PFSK-1 (cell line): ENCODE results near the gene AUNIP.

Experiments used
- FOXP2 ChIP-seq: optimal IDR thresholded peaks from 2 replicates; pipeline ENCODE3; 2011; ENCODE audit warnings: borderline replicate concordance, control low read depth, inconsistent platforms; ENCODE audit not compliant: insufficient read depth; ENCODE audit errors: extremely low read length, extremely low read depth
- POLR2AphosphoS5 ChIP-seq: IDR thresholded peaks from 2 replicates; pipeline ENCODE4 v1.6.1; 2012; ENCODE audit warnings: low read depth, mild to moderate bottlenecking, control low read depth, low read length, moderate library complexity
- REST ChIP-seq, 2 experiments: IDR thresholded peaks; 2 replicates each; pipeline versions ENCODE4 v1.6.1 to v1.8.0; 2011 to 2012; ENCODE audit warnings: low read depth in 2 of 2, low read length in 2 of 2, control low read depth in 1 of 2, inconsistent platforms in 1 of 2, mild to moderate bottlenecking in 1 of 2, moderate library complexity in 1 of 2; ENCODE audit not compliant: insufficient read depth in 1 of 2
- SIN3A ChIP-seq: IDR thresholded peaks from 2 replicates; pipeline ENCODE4 v1.6.1; 2012; ENCODE audit warnings: mild to moderate bottlenecking, low read length, moderate library complexity, borderline replicate concordance; ENCODE audit not compliant: insufficient read depth
- TAF1 ChIP-seq: IDR thresholded peaks from 2 replicates; pipeline ENCODE4 v1.6.1; 2012; ENCODE audit warnings: low read length, control low read depth, borderline replicate concordance; ENCODE audit not compliant: insufficient read depth

Gene AUNIP

DNA sequence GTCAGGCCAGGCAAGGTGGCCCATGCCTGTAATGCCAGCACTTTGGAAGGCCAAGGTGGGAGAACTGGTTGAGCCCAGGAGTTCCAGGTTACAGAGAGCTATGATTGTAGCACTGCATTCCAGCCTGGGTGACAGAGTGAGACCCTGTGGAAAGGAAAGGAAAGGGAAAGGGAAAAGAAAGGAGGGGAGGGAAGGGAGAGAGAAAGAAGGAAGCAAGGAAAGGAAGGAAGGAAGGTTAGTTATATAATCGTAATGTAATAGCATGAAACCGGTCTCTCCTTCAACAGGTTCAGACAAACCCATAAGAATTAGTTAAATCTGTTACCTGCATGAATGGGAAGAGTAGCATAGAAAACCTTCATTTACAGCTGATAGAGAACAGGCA lies 17.4 kb upstream of the AUNIP start:
- TF ChIP-seq SIN3A (no peak), POLR2AphosphoS5 (no peak)

DNA sequence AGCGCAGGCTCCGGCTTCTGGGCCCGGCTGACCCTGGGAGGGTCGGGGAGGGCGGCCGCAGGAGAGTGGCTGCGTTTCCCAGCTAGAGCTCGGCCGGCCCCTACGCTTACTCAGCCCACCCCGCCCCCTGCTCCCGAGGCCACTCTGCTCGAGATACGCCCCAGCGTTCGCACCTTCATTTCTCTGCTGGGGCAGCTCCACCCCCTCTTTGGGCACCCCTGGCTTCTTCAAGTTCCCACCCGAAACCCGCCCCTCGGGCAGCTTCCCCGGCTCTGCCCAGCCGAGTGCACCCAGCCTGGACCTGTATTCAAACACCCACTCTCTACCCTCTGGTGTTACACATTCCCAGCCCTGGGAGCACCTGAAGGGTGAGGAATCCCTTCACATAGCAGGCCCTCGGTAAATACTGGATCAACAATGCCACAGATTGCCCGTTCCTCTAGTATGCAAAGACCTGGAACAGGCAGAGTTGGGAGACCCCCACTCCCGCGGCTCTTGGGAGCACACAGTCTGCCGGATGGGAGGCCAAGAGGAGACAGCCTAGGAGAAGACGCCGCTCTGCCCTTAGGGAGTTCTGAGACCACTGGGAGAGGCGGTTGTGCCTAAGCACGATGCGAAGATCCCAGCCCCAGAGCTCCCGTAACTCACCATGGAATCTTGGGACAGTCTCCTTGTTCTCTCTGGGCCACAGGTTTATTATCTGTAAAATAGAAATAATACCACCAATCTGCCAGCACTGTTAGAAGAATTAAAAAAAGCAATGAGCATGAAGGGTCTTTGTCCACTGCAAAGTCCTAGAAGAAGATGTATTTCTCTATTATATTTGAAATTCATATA lies 16.8 kb upstream of the AUNIP start:
- TF ChIP-seq POLR2AphosphoS5, result no peak
- no peak for TF ChIP-seq SIN3A

DNA sequence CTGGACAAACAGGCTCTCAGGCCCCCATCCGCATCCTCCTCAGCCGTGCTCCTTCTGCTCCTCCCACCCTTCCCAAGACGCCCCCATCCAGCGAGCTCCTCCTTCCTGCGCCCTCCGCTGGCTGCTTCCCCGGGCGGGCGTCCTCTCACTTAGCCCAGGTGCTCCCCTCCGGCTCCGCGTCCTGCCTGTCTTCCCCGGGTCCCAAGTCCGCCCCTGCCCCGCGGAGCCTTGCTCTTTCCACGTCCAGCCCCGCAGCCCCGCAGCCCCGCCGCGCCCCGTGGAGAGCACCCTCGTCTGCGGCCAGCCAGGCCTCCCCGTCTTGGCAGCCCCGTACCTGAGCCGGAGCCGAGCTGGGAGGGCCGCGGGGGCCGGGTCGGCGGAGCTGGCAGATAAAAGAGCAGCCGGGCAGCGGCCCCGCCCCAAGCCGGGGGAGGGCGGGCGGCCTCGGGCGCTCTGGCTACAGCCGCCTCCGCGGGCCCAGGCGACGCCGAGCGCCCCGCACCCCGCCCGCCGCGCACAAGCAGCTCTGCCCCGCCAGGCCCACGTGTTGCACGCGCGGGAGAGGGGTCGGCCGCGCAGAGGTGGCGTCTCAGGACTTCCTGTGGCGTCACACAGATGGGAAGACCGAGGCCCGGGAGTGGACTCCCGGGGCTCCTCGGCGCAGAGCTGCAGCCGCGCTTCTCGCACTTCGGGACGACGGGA lies 16.0 kb upstream of the AUNIP start, which contains the start of gene PAQR7:
Gene PAQR7 (minus strand): TSS at position 555 of the 702 bp plus-strand sequence. CDS start 11,869 bp downstream, outside the sequence.
- TF ChIP-seq POLR2AphosphoS5 (no peak), FOXP2 (no peak), REST (IDR thresholded peaks at IDR 0.05; ENCODE audit: insufficient read depth in 1 of 2, low read depth in 2 of 2, low read length in 2 of 2) (no peak), SIN3A (no peak), TAF1 (no peak)

DNA sequence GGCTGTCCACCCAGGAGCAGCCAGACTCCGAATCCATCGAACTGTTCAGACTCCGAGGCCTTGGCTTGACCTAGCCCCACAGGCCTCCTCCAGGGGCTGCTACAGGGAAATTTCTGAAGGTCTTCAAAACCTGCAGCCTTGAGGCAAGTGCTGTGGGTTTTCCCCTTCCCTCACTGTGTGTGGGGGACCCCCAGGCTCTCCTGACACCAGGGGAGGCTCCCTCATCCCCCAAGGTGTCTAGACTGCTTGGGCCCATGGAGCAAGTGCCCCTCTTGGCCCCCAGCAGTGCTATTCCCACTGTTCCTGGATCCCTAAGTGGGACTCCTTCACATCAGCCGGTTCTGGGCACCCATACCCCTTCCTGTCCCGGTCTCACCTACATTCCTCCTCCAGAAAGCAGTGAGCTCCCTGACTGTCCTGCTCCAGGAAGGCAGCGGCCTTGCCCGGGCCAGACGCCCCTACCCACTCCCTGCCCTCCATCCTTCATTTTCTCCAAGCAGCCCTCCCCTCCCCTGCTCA lies 15.4 kb upstream of the AUNIP start:
- TF ChIP-seq FOXP2, result no peak
- TF ChIP-seq REST (IDR thresholded peaks at IDR 0.05; ENCODE audit: insufficient read depth in 1 of 2, low read depth in 2 of 2, low read length in 2 of 2), result no peak
- TF ChIP-seq TAF1, result no peak
- TF ChIP-seq SIN3A, result no peak
- TF ChIP-seq POLR2AphosphoS5, result no peak

DNA sequence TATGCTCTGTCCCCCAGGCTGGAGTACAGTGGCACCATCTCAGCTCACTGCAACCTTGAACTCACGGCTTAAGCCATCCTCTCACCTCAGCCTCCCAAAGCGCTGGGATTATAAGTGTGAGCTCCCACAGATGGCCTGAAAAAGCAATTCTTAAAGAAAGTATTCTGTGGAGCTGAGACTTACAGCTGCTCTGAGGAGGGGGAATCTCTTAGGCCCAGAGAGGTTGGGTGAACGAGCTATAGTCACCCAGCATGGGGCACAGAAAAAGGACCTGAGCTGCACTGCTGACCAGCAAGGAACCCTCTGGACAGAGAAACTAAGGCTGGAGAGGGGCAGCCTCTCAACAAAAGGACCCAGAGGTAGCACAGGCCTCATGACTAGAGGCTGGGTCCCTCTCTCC lies 15.0 kb upstream of the AUNIP start:
- TF ChIP-seq REST (IDR thresholded peaks at IDR 0.05; ENCODE audit: insufficient read depth in 1 of 2, low read depth in 2 of 2, low read length in 2 of 2) (no peak), FOXP2 (no peak), SIN3A (no peak)

DNA sequence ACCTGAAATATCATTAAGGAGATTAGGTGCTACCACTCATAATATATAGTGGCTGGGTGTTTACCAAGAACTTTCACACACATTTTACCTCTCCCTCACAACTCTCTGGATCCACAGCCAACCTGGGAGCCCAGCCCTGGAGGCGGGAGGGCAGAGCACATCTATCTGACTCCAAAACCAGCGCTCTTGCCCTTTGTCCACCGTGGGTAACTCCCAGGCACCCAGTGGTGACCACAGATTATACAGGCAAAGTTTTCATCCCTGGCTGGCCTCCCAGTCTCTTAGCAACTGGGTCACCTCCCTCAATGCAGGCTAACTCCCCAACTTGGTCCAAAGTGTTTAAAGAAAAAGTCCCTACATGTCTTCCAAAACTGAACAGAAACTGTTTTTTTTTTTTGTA lies 13.9 kb upstream of the AUNIP start:
- no peak for TF ChIP-seq FOXP2
